DMS53 (cell line): ENCODE measurements around the gene CHST2.
"Not testable (repeated sequence)": the region's sequence is repeated elsewhere in the genome, so short reads cannot be mapped to it uniquely, and the experiment has no call there.

ENCODE experiments used
- DNase-seq: peaks from one replicate; lab custom pipeline; 2025; lab: John Stamatoyannopoulos, UW

Gene CHST2

GRCh38 chr3:143132246-143132980, 12.8 kb downstream of the CHST2 start:
- no peak for DNase-seq

GRCh38 chr3:143134471-143134870, 14.9 kb downstream of the CHST2 start:
- peak; percentile 17 for DNase-seq

GRCh38 chr3:143135150-143135549, 15.6 kb downstream of the CHST2 start:
- DNase-seq, result no peak

- DNase-seq, result no peak
Measured at GRCh38 chr3:143137435-143138036, 18.0 kb downstream of the CHST2 start.

GRCh38 chr3:143138953-143139352, 19.4 kb downstream of the CHST2 start:
- no peak for DNase-seq

GRCh38 chr3:143139762-143140161, 20.2 kb downstream of the CHST2 start:
- DNase-seq, result no peak

GRCh38 chr3:143140550-143140949, 21.0 kb downstream of the CHST2 start:
- no peak for DNase-seq

GRCh38 chr3:143142354-143142753, 22.8 kb downstream of the CHST2 start:
- DNase-seq, result no peak

GRCh38 chr3:143145906-143146305, 26.3 kb downstream of the CHST2 start:
- no peak for DNase-seq

GRCh38 chr3:143146486-143147274, 27.1 kb downstream of the CHST2 start:
- DNase-seq, result no peak

GRCh38 chr3:143147707-143148106, 28.1 kb downstream of the CHST2 start:
- DNase-seq, result no peak

GRCh38 chr3:143150071-143150470, 30.5 kb downstream of the CHST2 start:
- no peak for DNase-seq

- DNase-seq, result no peak
Measured at GRCh38 chr3:143151004-143151731, 31.6 kb downstream of the CHST2 start.

- no peak for DNase-seq
Measured at GRCh38 chr3:143152043-143152442, 32.5 kb downstream of the CHST2 start.

GRCh38 chr3:143155756-143156155, 36.2 kb downstream of the CHST2 start:
- no peak for DNase-seq

GRCh38 chr3:143158014-143158988, 38.7 kb downstream of the CHST2 start:
- DNase-seq, result peak; percentile 40

- DNase-seq, result no peak
Measured at GRCh38 chr3:143160437-143160836, 40.9 kb downstream of the CHST2 start.

- DNase-seq, result no peak
Measured at GRCh38 chr3:143163562-143164100, 44.1 kb downstream of the CHST2 start.

GRCh38 chr3:143165211-143165610, 45.6 kb downstream of the CHST2 start:
- no peak for DNase-seq

GRCh38 chr3:143165612-143166285, 46.2 kb downstream of the CHST2 start:
- not testable (repeated sequence) for DNase-seq
